T1000 (cell line): ENCODE results near the gene UHRF1.
"Not testable (repeated sequence)": the region's sequence is repeated elsewhere in the genome, so short reads cannot be mapped to it uniquely, and the experiment has no call there.

ENCODE experiments used
- DNase-seq: peaks from one replicate; lab custom pipeline; 2025; ENCODE audit warnings: mixed read lengths; lab: John Stamatoyannopoulos, UW

The UHRF1 gene

GRCh38 chr19:4900879-4901278 is 8.4 kb upstream of the UHRF1 start:
- not testable (repeated sequence) for DNase-seq

GRCh38 chr19:4902796-4903195 is 6.5 kb upstream of the UHRF1 start, which contains the start of gene ARRDC5:
TSS of gene ARRDC5 (minus strand) at chr19:4902896. CDS start at chr19:4902825, 71 bp downstream.
- no peak for DNase-seq

- DNase-seq = no peak
These were observed 4.8 kb upstream of the UHRF1 start for GRCh38 chr19:4904481-4904880.

- DNase-seq = no peak
These were observed 2.3 kb upstream of the UHRF1 start for GRCh38 chr19:4906963-4907362.

GRCh38 chr19:4908360-4908759 is 941 bp upstream of the UHRF1 start:
- no peak for DNase-seq

GRCh38 chr19:4908781-4909155 is 533 bp upstream of the UHRF1 start:
- no peak for DNase-seq

- DNase-seq = peak; percentile 79
These were observed 744 bp downstream of the UHRF1 start for GRCh38 chr19:4909897-4910593.

GRCh38 chr19:4910594-4911281 is 1.4 kb downstream of the UHRF1 start:
- no peak for DNase-seq

- DNase-seq = no peak
These were observed 2.0 kb downstream of the UHRF1 start for GRCh38 chr19:4911314-4911713.

GRCh38 chr19:4911786-4912672 is 2.7 kb downstream of the UHRF1 start:
- peak; percentile 93 for DNase-seq

GRCh38 chr19:4913996-4914735 is 4.9 kb downstream of the UHRF1 start:
- no peak for DNase-seq

- peak; percentile 65 for DNase-seq
These were observed 5.6 kb downstream of the UHRF1 start for GRCh38 chr19:4914736-4915501.

GRCh38 chr19:4916292-4917082 is 7.2 kb downstream of the UHRF1 start:
- DNase-seq = no peak

- DNase-seq = no peak
These were observed 13.4 kb downstream of the UHRF1 start for GRCh38 chr19:4922530-4923275.

GRCh38 chr19:4923276-4923747 is 14.0 kb downstream of the UHRF1 start:
- no peak for DNase-seq

GRCh38 chr19:4929186-4929585 is 19.9 kb downstream of the UHRF1 start:
- DNase-seq = peak; percentile 6

GRCh38 chr19:4930664-4931063 is 21.4 kb downstream of the UHRF1 start:
- DNase-seq = peak; percentile 85

- no peak for DNase-seq
These were observed 23.4 kb downstream of the UHRF1 start for GRCh38 chr19:4932711-4933110.

- no peak for DNase-seq
These were observed 24.2 kb downstream of the UHRF1 start for GRCh38 chr19:4933528-4933927.
